Stomach (tissue), 9 donors: ENCODE results near the gene CDH18. TPM values are rescaled to one million over a fixed set of nuclear protein-coding genes. Genes with fewer than 3 reads are reported as not detected.
A peak's percentile ranks its signal among the peaks of the same experiment; 100 is the strongest.

Experiments used
- DNase-seq, 2 donors: peaks; one replicate each; pipeline versions ENCODE4 v3.0.0 to v3.0.0-alpha.2; 2013 to 2019
- H3K27ac ChIP-seq, 5 donors: fragments of 200-600 bp in 4 of 5; sonication (generic) in 4 of 5; one replicate each; pipeline ENCODE4 v1.5.1; 2013 to 2019; ENCODE audit warnings: mild to moderate bottlenecking in 1 of 5, moderate library complexity in 1 of 5
- H3K27me3 ChIP-seq, 3 donors: fragments of 200-600 bp; sonication (generic); one replicate each; pipeline ENCODE4 v1.5.1; 2017 to 2019; ENCODE audit warnings: mixed run types in 1 of 3
- H3K36me3 ChIP-seq, 4 donors: fragments of 200-600 bp; sonication (generic); 1 replicate in 3 of 4; 2 replicates in 1 of 4; pipeline ENCODE4 v1.5.1; 2016 to 2019
- H3K4me1 ChIP-seq, 4 donors: fragments of 200-600 bp; sonication (generic); one replicate each; pipeline ENCODE4 v1.5.1; 2016 to 2019
- H3K4me3 ChIP-seq, 4 donors: fragments of 200-600 bp; sonication (generic) in 3 of 4; one replicate each; pipeline ENCODE4 v1.5.1; 2016 to 2019; ENCODE audit warnings: mild to moderate bottlenecking in 1 of 4
- H3K9me3 ChIP-seq, 4 donors: fragments of 200-600 bp; sonication (generic); one replicate each; pipeline ENCODE4 v1.5.1; 2016 to 2019
- EP300 ChIP-seq: sonication (generic); formaldehyde crosslinking; IDR thresholded peaks from one replicate; pipeline ENCODE4 v1.6.1; 2017; ENCODE audit warnings: antibody characterized with exemption
- POLR2A ChIP-seq, 4 donors: fragments of 450-650 bp; IDR thresholded peaks; one replicate each; pipeline ENCODE4 v1.6.1; 2016; ENCODE audit warnings: antibody characterized with exemption in 4 of 4, control low read depth in 2 of 4, mild to moderate bottlenecking in 1 of 4, moderate library complexity in 1 of 4
- POLR2AphosphoS5 ChIP-seq, 3 donors: sonication (generic); formaldehyde crosslinking; IDR thresholded peaks; one replicate each; pipeline ENCODE4 v1.6.1; 2016; ENCODE audit warnings: antibody characterized with exemption in 3 of 3
- WGBS, 5 donors: extraction: QIAGEN DNeasy Blood & Tissue Kit in 3 of 5; methylation state at CpG; one replicate each; pipeline versions ENCODE4 v1.1.5 to v1.1.7; 2013 to 2018; 5-methylcytosine and 5-hydroxymethylcytosine counted together
- intact Hi-C: fragments of 100-400 bp; cut with DNase I; formaldehyde crosslinking; loops from one replicate; pipeline ENCODE4 v1.15.1; 2023; ENCODE audit warnings: low total_unique reads
- polyA plus RNA-seq, 3 donors: library from polyadenylated mRNA; stranded (reverse); fragments of 200-250 nt; gene quantifications; one replicate each; pipeline ENCODE4 v1.2.3, GENCODE V29; 2013
- total RNA-seq, 5 donors: library from RNA; depleted of rRNA; stranded (reverse); fragments of >200 nt; gene quantifications; one replicate each; pipeline versions ENCODE4 v1.1.0 to v1.2.3, GENCODE V29; 2014 to 2016
- TF ChIP-seq, protein P1 (sequence below), 7 experiments: fragments of 450-650 bp in 4 of 7; fragments of 200-600 bp in 3 of 7; sonication (generic) in 3 of 7; IDR thresholded peaks; one replicate each; pipeline ENCODE4 v1.5.1; 2016 to 2019; ENCODE audit warnings: antibody characterized with exemption in 7 of 7, control low read depth in 2 of 7, mild to moderate bottlenecking in 1 of 7
- donor health status: healthy with polysubstance abuse.
- donor health status: Bipolar disorder and iron deficiency.
- donor health status: healthy.

The CDH18 gene
- total and polyA plus RNA-seq, 8 donors, result 0.05 to 0.92 TPM; not detected in 6

DNA sequence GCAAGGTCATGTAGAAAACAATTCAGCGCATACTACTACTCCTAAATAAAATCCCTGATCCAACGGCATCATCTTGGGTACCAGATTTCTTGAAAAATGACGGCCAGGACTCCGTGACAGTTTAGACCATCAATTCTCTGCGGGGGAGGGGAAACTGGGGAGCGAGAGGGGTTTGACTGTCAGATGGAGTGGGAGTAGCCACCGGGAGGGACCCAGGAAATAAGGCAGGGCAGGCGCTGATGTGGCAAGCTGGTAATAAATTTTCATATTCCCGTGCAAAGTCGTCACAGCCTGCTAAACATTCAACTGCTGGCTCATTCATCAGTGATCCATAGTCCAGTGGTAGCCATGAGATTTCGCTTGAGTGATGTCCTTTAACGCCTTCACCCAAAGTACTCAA, 457 bp upstream of the CDH18 start:
- intact Hi-C loops, result no loop called here

DNA sequence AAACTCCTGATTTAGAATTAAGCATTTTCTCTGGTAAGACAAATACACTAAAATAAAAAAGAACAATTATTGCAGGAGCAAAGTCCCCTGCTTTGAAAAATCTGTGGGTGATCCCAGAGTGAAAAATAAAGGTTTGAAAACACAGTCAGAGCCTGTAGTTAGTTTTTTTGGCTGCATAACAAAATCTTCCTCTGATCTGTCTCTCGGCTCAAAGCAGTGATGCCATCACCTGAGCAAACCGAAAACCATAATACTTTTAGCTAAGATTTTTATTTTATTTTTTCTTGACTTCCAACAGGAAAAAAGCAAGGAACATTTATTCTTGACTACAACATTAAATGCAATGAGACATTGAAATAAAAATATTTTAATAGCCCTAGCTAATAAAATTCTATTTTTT, 1.2 kb downstream of the CDH18 start:
- intact Hi-C loops, result no loop called here
- H3K9me3 ChIP-seq, result no peaks in the 10 kb centered on the region
- H3K27ac ChIP-seq, result no peak overlapping the region
- 84 to 92% (median 86%) methylated on average over 2 of the region's 2 CpGs for WGBS, 5 donors
- H3K36me3 ChIP-seq, result no peaks in the 10 kb centered on the region
- peaks cover 0 to 12% (median 9%) of the 10 kb centered on the region in 3 donors for H3K27me3 ChIP-seq
- no peak overlapping the region for H3K4me3 ChIP-seq
- TF ChIP-seq POLR2AphosphoS5 (IDR thresholded peaks at IDR 0.05) (no peak), POLR2A (IDR thresholded peaks at IDR 0.05) (no peak), EP300 (no peak)
- TF ChIP-seq, protein P1, sequence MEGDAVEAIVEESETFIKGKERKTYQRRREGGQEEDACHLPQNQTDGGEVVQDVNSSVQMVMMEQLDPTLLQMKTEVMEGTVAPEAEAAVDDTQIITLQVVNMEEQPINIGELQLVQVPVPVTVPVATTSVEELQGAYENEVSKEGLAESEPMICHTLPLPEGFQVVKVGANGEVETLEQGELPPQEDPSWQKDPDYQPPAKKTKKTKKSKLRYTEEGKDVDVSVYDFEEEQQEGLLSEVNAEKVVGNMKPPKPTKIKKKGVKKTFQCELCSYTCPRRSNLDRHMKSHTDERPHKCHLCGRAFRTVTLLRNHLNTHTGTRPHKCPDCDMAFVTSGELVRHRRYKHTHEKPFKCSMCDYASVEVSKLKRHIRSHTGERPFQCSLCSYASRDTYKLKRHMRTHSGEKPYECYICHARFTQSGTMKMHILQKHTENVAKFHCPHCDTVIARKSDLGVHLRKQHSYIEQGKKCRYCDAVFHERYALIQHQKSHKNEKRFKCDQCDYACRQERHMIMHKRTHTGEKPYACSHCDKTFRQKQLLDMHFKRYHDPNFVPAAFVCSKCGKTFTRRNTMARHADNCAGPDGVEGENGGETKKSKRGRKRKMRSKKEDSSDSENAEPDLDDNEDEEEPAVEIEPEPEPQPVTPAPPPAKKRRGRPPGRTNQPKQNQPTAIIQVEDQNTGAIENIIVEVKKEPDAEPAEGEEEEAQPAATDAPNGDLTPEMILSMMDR (IDR thresholded peaks at IDR 0.05), result no peak
- peaks cover 0 to 11% (median 5%) of the 10 kb centered on the region in 4 donors for H3K4me1 ChIP-seq
- DNase-seq, result no peak

More for the DNA sequence above, 457 bp upstream of the CDH18 start:
- Histone ChIP-seq H3K4me3 (peak overlapping the region in 3 of 4 donors; percentile 9 to 26 (median 23)), H3K36me3 (no peaks in the 10 kb centered on the region), H3K27me3 (peaks cover 0 to 12% (median 9%) of the 10 kb centered on the region in 3 donors), H3K9me3 (no peaks in the 10 kb centered on the region), H3K4me1 (peaks cover 0 to 11% (median 5%) of the 10 kb centered on the region in 4 donors), H3K27ac (no peak overlapping the region)
- TF ChIP-seq, protein P1 (IDR thresholded peaks at IDR 0.05), result no peak
- TF ChIP-seq POLR2AphosphoS5 (IDR thresholded peaks at IDR 0.05) (no peak), EP300 (no peak), POLR2A (IDR thresholded peaks at IDR 0.05) (no peak)
- 21 to 26% (median 23%) methylated on average over 12 of the region's 12 CpGs for WGBS, 5 donors
- no peak for DNase-seq

DNA sequence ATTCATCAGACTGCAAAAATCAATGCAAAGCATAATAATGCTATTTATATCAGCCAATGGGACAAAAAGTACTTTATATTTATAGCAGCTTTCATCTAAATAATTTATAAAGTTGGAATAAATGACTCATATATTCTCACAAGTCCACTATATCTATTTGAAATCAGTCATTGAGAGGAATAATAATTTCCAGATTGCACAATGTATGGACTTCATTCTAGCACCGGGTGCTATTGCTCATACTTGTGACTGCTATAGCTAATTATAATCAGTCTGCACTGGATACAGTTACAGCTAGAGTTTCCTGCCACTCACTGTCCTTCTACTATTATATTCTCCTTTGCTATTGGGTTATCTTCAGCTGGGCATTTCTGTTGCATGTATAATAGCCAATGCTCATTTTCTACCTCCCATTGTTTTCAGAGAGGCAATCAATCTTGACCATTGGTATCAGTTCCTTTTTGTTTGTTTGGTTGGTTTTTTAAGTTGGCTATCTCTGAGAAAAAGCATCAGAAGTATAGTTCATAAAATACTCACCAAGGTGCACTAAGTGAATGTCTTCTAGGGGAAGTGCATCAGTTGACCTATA, 1.9 kb downstream of the CDH18 start:
- TF ChIP-seq POLR2A (IDR thresholded peaks at IDR 0.05) (no peak), POLR2AphosphoS5 (IDR thresholded peaks at IDR 0.05) (no peak), EP300 (no peak)
- TF ChIP-seq, protein P1 (IDR thresholded peaks at IDR 0.05), result no peak
- intact Hi-C loops, result no loop called here
- peak in 1 of 2 donors; percentile 11 for DNase-seq
- H3K4me3 ChIP-seq, result no peak overlapping the region
- 63 to 86% (median 71%) methylated on average over 1 of the region's 1 CpG for WGBS, 5 donors
- H3K27me3 ChIP-seq, result peaks cover 0 to 12% (median 9%) of the 10 kb centered on the region in 3 donors
- H3K27ac ChIP-seq, result no peak overlapping the region
- no peaks in the 10 kb centered on the region for H3K36me3 ChIP-seq
- H3K4me1 ChIP-seq, result peaks cover 0 to 11% (median 5%) of the 10 kb centered on the region in 4 donors
- no peaks in the 10 kb centered on the region for H3K9me3 ChIP-seq

DNA sequence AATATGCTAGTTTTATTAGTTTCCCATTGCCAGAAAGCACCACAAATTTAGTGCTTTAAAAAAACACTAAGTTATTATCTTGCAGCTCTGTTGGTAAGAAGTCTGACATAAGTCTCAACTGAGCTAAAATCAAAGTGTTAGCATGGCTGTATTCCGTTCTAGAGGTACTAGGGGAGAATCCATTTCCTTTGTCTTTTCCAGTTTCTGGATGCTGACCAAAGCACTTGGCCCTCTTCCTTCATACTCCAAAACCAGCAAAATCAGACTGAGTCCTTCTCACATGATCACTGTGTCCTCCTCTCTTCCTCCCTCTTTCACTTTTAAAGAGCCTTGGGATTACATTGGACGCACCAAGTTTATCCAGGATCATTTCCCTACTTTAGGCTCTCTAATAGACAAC, 9.5 kb downstream of the CDH18 start:
- no peaks in the 10 kb centered on the region for H3K9me3 ChIP-seq
- intact Hi-C loops, result no loop called here

More for the DNA sequence above, 9.5 kb downstream of the CDH18 start:
- Histone ChIP-seq H3K4me1 (no peaks in the 10 kb centered on the region), H3K4me3 (no peak overlapping the region), H3K36me3 (no peaks in the 10 kb centered on the region), H3K27ac (no peak overlapping the region), H3K27me3 (no peaks in the 10 kb centered on the region)
- TF ChIP-seq, protein P1 (IDR thresholded peaks at IDR 0.05), result no peak
- TF ChIP-seq POLR2A (IDR thresholded peaks at IDR 0.05) (no peak), POLR2AphosphoS5 (IDR thresholded peaks at IDR 0.05) (no peak), EP300 (no peak)
- 26 to 78% (median 68%) methylated on average over 2 of the region's 2 CpGs for WGBS, 5 donors
- DNase-seq, result no peak
